Activated B cell treated with CpG ODN at 0.5 μM for 24 hours (primary cell): Measurements from ENCODE around the gene STK25. TPM values are rescaled to one million over a fixed set of nuclear protein-coding genes. Genes with fewer than 3 reads are reported as not detected.
"Not testable (repeated sequence)": the region's sequence is repeated elsewhere in the genome, so short reads cannot be mapped to it uniquely, and the experiment has no call there.

Source experiments
- ATAC-seq: fragments of 200-7000 bp; cut with Tn5 transposase; one replicate; pipeline ENCODE4 v1.10.0; 2021; ENCODE audit warnings: low read depth, mild to moderate bottlenecking, moderate library complexity
- CTCF ChIA-PET: fragments of 350-600 bp; sonication (Branson Sonifier 250); formaldehyde crosslinking; loops from one replicate; lab custom pipeline; 2021; ENCODE audit warnings: antibody characterized with exemption; lab: Charles Lee
- POLR2A ChIA-PET: fragments of 350-600 bp; sonication (Branson Sonifier 250); formaldehyde crosslinking; loops from one replicate; lab custom pipeline; 2021; ENCODE audit warnings: antibody characterized with exemption; lab: Charles Lee
- DNase-seq: peaks from one replicate; pipeline ENCODE4 v3.0.0; 2022
- H3K27ac Mint-ChIP-seq: one replicate; pipeline ENCODE4 v1.8.0; 2020; ENCODE audit warnings: mixed read lengths
- H3K27me3 Mint-ChIP-seq: one replicate; pipeline ENCODE4 v1.8.0; 2021; ENCODE audit warnings: mixed read lengths
- H3K36me3 Mint-ChIP-seq: one replicate; pipeline ENCODE4 v1.8.0; 2021; ENCODE audit warnings: low read depth, mixed read lengths
- H3K4me1 Mint-ChIP-seq: one replicate; pipeline ENCODE4 v1.8.0; 2021; ENCODE audit warnings: mixed read lengths
- H3K4me3 Mint-ChIP-seq: one replicate; pipeline ENCODE4 v1.8.0; 2020; ENCODE audit warnings: mild to moderate bottlenecking, mixed read lengths
- H3K9me3 Mint-ChIP-seq: one replicate; pipeline ENCODE4 v1.8.0; 2020; ENCODE audit warnings: mixed read lengths
- CTCF ChIP-seq: fragments of 200-600 bp; IDR thresholded peaks from one replicate; pipeline ENCODE4 v1.8.0; 2022; ENCODE audit warnings: antibody characterized with exemption, mild to moderate bottlenecking
- intact Hi-C: fragments of 100-400 bp; cut with micrococcal nuclease; formaldehyde crosslinking; loops from one replicate; pipeline ENCODE4 v1.15.1; 2024
- total RNA-seq: library from RNA; stranded (reverse); gene quantifications from 2 replicates; pipeline ENCODE4 v1.2.3, GENCODE V29; 2022

STK25 gene
- total RNA-seq, 1 donor from 2014 or later = 151 TPM

DNA sequence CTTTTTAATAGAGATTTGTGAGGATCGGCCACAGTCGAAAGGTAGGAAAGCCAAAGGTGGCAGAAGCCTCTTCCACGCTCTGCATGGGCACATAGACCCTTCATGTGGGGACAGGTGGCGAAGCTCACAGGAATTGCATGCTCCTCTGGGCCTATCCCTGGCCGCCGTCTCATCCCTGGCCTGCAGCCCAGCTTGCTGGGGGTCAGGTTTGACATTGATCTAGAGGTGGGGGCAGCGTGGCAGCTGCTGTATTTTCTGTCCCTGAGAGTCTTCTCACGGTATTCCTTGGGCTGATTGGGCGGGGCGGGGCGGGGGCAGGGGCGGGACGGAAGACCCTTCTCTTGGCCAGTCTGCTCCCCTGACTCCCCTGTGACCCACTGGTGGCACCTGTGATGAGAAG, 48.9 kb downstream of the STK25 start:
- Mint-ChIP-seq H3K27me3 (no peaks in the 10 kb centered on the region), H3K4me1 (no peaks in the 10 kb centered on the region), H3K9me3 (no peaks in the 10 kb centered on the region), H3K27ac (no peak overlapping the region), H3K4me3 (no peak overlapping the region), H3K36me3 (peaks cover 7% of the 10 kb centered on the region)
- TF ChIP-seq CTCF = no peak
- ATAC-seq (no peak), DNase-seq (no peak)
- intact Hi-C loops = no loop called here
- POLR2A ChIA-PET = interaction anchor here (0.6 kb wide), 1 partner anchor 149 kb away, joined by 5 read pairs; no protein-coding TSS in a partner anchor
- CTCF ChIA-PET = no interaction called here

DNA sequence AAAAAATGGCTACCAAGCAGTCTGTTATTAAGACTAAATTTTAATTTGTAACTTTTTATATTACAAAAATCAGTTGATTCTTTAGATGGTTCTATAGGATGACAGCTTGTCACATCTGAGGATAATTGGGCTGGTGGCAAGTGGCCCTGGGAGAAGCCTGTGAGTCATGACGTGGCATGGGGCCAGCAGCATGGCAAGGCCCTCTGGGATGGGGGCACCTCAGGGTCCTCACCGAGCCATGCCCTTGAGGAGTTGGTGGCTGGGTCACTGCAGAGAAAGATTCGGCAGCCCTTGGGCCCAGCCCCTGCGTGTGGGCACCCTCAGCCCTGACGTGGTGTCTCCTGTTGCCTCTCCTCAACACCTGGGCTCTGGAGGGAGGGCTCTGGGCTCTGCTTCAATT, 49.7 kb downstream of the STK25 start:
- intact Hi-C loops = no loop called here
- Mint-ChIP-seq H3K4me3 (no peak overlapping the region), H3K9me3 (no peaks in the 10 kb centered on the region), H3K27me3 (no peaks in the 10 kb centered on the region), H3K4me1 (no peaks in the 10 kb centered on the region), H3K27ac (no peak overlapping the region), H3K36me3 (peaks cover 7% of the 10 kb centered on the region)
- DNase-seq (no peak), ATAC-seq (no peak)
- POLR2A ChIA-PET = no interaction called here
- CTCF ChIA-PET = no interaction called here
- no peak for TF ChIP-seq CTCF

GRCh38 chr2:241456546-241456945, 51.8 kb downstream of the STK25 start:
- peaks cover 2% of the 10 kb centered on the region for H3K36me3 Mint-ChIP-seq
- no peak for TF ChIP-seq CTCF
- POLR2A ChIA-PET = no interaction called here

DNA sequence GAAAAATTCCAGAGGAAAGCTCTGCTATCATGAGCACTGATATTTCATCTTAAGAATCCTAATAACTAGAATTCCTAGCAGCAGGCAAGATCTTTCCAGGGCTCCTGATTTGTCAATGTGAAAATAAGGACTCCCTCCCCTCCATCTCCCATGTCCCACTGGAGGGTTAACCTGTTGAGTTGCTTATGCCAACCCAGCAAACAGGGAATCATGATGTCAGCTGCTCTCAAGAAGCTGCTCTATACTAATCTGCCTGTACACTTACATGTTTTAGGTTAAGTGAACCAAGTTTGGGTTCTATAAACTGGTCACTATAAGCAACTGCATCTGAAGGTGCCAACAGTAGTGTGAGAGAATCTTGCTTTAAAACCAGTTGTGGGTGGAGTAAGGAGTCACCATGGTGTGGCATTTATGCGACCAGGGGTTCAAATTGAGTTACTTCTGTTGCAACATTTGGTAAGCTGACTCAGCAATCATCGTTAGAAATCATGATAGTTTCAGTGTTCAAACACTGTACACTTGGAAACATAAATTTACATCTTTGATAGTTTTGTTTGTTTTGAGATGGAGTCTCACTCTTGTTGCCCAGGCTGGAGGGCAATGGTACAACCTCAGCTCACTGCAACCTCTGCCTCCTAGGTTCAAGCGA, 53.4 kb downstream of the STK25 start:
- TF ChIP-seq CTCF = no peak
- H3K9me3 Mint-ChIP-seq = no peaks in the 10 kb centered on the region

More at GRCh38 chr2:241456546-241456945, 51.8 kb downstream of the STK25 start:
- CTCF ChIA-PET = no interaction called here
- no peaks in the 10 kb centered on the region for H3K27me3 Mint-ChIP-seq
- DNase-seq (no peak), ATAC-seq (no peak)
- intact Hi-C loops = no loop called here
- no peaks in the 10 kb centered on the region for H3K4me1 Mint-ChIP-seq
- no peak overlapping the region for H3K27ac Mint-ChIP-seq
- no peak overlapping the region for H3K4me3 Mint-ChIP-seq
- H3K9me3 Mint-ChIP-seq = no peaks in the 10 kb centered on the region

DNA sequence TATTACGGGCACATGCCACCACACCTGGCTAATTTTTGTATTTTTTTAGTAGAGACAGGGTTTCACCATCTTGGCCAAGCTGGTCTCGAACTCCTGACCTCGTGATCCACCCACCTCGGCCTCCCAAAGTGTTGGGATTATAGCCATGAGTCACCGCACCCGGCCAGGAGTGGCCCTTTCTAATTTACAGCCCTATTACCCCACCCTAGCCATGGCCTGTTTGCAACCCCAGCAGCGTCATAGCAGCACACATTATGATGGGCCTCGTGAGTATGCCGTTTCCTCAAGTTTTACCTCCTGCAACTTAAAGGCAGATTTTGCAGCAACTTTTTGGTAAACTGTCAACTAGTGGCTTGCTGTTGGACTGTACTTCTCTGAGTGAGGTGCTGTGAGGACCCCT, 54.5 kb downstream of the STK25 start:
- H3K4me1 Mint-ChIP-seq, intact Hi-C loops, H3K9me3 Mint-ChIP-seq, H3K4me3 Mint-ChIP-seq, ATAC-seq, POLR2A ChIA-PET, CTCF ChIA-PET, H3K27ac Mint-ChIP-seq, DNase-seq, H3K27me3 Mint-ChIP-seq: not testable (repeated sequence)
- peaks cover 10% of the 10 kb centered on the region for H3K36me3 Mint-ChIP-seq

More for the DNA sequence above, 53.4 kb downstream of the STK25 start:
- POLR2A ChIA-PET = no interaction called here
- no peak overlapping the region for H3K27ac Mint-ChIP-seq
- no peaks in the 10 kb centered on the region for H3K4me1 Mint-ChIP-seq
- H3K27me3 Mint-ChIP-seq = no peaks in the 10 kb centered on the region
- DNase-seq (no peak), ATAC-seq (no peak)
- no peak overlapping the region for H3K4me3 Mint-ChIP-seq
- peaks cover 4% of the 10 kb centered on the region for H3K36me3 Mint-ChIP-seq
- intact Hi-C loops = no loop called here
- CTCF ChIA-PET = no interaction called here
